Upper lobe of left lung (tissue), 4 donors: ENCODE data around the gene HECTD4.

Source experiments
- POLR2A ChIP-seq, 4 donors: fragments of 450-650 bp; IDR thresholded peaks; one replicate each; pipeline ENCODE4 v1.5.1; 2016 to 2017; ENCODE audit warnings: antibody characterized with exemption in 4 of 4, mild to moderate bottlenecking in 2 of 4
- TF ChIP-seq, protein P1 (sequence below), 6 experiments: fragments of 450-650 bp in 4 of 6; fragments of 200-600 bp in 2 of 6; sonication (generic) in 2 of 6; IDR thresholded peaks; one replicate each; pipeline ENCODE4 v1.5.1; 2016 to 2019; ENCODE audit warnings: antibody characterized with exemption in 6 of 6

DNA sequence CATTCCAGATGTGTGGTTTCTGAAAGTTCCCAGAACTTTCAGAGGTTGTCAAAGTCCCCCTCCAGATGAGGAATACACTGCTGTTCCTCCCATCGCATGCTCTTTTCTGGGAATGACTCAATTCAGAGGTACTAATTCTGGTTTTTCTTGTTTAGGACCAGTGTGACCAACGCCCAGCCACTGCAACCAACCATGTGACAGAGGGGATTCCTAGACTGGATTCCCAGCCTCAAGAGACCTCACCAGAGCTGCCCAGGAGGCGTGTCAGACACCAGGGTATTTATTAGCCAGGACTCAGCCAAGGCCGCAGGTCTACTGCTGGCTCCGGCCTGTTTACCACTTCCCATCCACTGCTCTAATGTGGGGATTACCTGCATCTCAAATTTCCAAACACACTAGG is 232.6 kb downstream of the HECTD4 start:
- TF ChIP-seq, protein P1, sequence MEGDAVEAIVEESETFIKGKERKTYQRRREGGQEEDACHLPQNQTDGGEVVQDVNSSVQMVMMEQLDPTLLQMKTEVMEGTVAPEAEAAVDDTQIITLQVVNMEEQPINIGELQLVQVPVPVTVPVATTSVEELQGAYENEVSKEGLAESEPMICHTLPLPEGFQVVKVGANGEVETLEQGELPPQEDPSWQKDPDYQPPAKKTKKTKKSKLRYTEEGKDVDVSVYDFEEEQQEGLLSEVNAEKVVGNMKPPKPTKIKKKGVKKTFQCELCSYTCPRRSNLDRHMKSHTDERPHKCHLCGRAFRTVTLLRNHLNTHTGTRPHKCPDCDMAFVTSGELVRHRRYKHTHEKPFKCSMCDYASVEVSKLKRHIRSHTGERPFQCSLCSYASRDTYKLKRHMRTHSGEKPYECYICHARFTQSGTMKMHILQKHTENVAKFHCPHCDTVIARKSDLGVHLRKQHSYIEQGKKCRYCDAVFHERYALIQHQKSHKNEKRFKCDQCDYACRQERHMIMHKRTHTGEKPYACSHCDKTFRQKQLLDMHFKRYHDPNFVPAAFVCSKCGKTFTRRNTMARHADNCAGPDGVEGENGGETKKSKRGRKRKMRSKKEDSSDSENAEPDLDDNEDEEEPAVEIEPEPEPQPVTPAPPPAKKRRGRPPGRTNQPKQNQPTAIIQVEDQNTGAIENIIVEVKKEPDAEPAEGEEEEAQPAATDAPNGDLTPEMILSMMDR (IDR thresholded peaks at IDR 0.05): no peak
- TF ChIP-seq POLR2A (IDR thresholded peaks at IDR 0.05): no peak
